WTC11 (cell line): ENCODE measurements around the gene SETD1B.

Experiments used
- ATF6 ChIP-seq: sonication (generic); formaldehyde crosslinking; IDR thresholded peaks from 2 replicates; pipeline ENCODE4 v1.8.1; 2023; ENCODE audit warnings: mild to moderate bottlenecking, missing genetic modification reagents
- CREB1 ChIP-seq: sonication (generic); formaldehyde crosslinking; IDR thresholded peaks from 2 replicates; pipeline ENCODE4 v1.8.0; 2023; ENCODE audit warnings: mild to moderate bottlenecking, missing genetic modification reagents
- SP1 ChIP-seq: sonication (generic); formaldehyde crosslinking; conservative IDR thresholded peaks from 2 replicates; pipeline ENCODE4 v1.8.1; 2022; ENCODE audit warnings: missing genetic modification reagents
- ZNF512 ChIP-seq: sonication (generic); formaldehyde crosslinking; IDR thresholded peaks from 2 replicates; pipeline ENCODE4 v1.8.1; 2022; ENCODE audit warnings: missing genetic modification reagents, borderline replicate concordance
- ZNF671 ChIP-seq: fragments of 250-450 bp; sonication (Bioruptor Pico); IDR thresholded peaks from 2 replicates; pipeline ENCODE4 v1.8.0; 2021; ENCODE audit warnings: mild to moderate bottlenecking
- TF ChIP-seq, protein P1 (sequence below): sonication (generic); formaldehyde crosslinking; conservative IDR thresholded peaks from 2 replicates; pipeline ENCODE4 v1.8.1; 2022; ENCODE audit warnings: mild to moderate bottlenecking, missing genetic modification reagents
- TF ChIP-seq, protein P2 (sequence below): fragments of 200-600 bp; IDR thresholded peaks from 2 replicates; pipeline ENCODE4 v1.8.0; 2022; ENCODE audit warnings: antibody characterized with exemption

DNA sequence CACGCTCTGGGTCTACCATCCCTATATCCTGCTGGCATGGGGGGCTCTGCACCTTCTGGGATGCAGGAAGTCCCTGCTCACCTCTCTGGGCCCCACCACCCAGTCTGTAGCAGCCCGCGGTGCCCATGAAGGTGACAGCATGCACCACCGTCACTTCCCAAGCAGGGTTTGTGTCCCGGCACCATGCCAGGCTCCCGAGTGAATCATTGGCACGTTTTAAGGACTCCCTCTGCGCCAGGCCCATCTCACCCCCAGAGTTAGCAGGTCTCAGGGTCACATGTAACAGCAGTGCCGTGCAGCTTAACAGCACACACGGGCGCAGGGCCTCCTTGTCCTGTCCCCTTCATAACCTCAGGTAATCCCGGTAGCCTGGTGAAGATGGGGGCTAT lies 19.9 kb downstream of the SETD1B start:
- no peak for TF ChIP-seq ZNF671
- no peak for TF ChIP-seq SP1 (CRISPR knock-in tag)
- TF ChIP-seq ATF6, result no peak
- TF ChIP-seq ZNF512 (CRISPR knock-in tag), result no peak
- TF ChIP-seq, protein P1, sequence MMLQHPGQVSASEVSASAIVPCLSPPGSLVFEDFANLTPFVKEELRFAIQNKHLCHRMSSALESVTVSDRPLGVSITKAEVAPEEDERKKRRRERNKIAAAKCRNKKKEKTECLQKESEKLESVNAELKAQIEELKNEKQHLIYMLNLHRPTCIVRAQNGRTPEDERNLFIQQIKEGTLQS (CRISPR knock-in tag), result no peak
- TF ChIP-seq, protein P2, sequence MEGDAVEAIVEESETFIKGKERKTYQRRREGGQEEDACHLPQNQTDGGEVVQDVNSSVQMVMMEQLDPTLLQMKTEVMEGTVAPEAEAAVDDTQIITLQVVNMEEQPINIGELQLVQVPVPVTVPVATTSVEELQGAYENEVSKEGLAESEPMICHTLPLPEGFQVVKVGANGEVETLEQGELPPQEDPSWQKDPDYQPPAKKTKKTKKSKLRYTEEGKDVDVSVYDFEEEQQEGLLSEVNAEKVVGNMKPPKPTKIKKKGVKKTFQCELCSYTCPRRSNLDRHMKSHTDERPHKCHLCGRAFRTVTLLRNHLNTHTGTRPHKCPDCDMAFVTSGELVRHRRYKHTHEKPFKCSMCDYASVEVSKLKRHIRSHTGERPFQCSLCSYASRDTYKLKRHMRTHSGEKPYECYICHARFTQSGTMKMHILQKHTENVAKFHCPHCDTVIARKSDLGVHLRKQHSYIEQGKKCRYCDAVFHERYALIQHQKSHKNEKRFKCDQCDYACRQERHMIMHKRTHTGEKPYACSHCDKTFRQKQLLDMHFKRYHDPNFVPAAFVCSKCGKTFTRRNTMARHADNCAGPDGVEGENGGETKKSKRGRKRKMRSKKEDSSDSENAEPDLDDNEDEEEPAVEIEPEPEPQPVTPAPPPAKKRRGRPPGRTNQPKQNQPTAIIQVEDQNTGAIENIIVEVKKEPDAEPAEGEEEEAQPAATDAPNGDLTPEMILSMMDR, result no peak
- no peak for TF ChIP-seq CREB1
